ENCODE measurements around the gene PARN. TPM values are rescaled to one million over a fixed set of nuclear protein-coding genes. Genes with fewer than 3 reads are reported as not detected.
A peak's percentile ranks its signal among the peaks of the same experiment; 100 is the strongest.

The PARN gene
- polyA plus RNA-seq, 3 donors = 18.4 to 24.4 (median 19.1) TPM

DNA sequence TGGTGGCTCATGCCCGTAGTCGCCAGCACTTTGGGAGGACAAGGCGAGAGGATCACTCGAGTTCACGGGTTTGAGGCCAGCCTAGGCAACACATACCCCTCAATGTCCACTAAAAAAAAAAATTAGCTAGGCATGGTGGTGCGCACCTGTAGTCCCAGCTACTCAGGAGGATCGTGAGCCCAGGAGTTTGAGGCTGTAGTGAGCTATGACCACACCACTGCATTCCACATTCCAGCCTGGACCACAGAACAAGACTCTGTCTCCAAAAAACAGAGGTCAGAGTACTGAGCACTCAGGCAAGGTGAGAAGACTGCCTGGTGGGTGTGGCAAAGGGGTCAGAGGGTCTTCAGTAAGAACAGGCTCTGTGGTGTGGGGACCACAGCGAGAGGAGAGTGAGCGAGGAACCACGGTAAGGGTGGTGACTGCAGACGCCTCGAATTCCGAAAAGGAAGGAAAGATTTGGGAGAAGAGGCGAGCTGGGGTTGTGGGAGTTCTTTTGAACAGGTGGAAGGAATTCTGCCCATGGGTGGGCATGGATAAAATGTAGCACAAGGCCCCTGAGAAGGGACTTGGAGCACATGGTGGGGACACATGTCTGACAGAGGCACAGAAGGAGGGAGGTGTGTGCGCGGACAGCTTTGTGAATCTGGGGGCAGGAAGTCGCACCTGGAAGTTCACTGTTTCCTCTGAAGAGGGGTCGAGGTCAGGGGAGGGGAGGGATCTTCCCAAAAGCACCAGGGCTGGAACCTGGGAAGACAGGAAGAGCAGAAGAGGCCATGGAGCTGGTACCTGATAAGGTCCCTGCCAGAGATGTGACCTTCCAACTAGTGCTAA, 134.6 kb downstream of the PARN start:
- Mint-ChIP-seq H3K9me3 (no peaks in the 10 kb centered on the region), H3K36me3 (peaks cover 22 to 28% of the 10 kb centered on the region in 2 donors), H3K27me3 (ENCODE audit: low read depth in 3 of 3) (peaks cover 0 to 1% (median 0%) of the 10 kb centered on the region in 3 donors), H3K4me3 (no peak overlapping the region), H3K27ac (peak overlapping the region in 3 of 7 donors; percentile 15 to 68 (median 50)), H3K4me1 (peaks cover 6% of the 10 kb centered on the region)
- Histone ChIP-seq H2AFZ (ENCODE audit: insufficient read depth, low read depth, low read length, poor library complexity, severe bottlenecking) (no peak overlapping the region), H3K4me3 (replicated peaks in 1 of 3; ENCODE audit: low read depth in 2 of 3, low read length in 3 of 3) (no peak overlapping the region), H3K4me1 (ENCODE audit: control insufficient read depth in 1 of 2, insufficient read depth in 2 of 2, low read length in 2 of 2) (no peaks in the 10 kb centered on the region), H3K79me2 (ENCODE audit: insufficient read depth, low read length) (no peaks in the 10 kb centered on the region), H3K9me3 (replicated peaks in 1 of 2; ENCODE audit: control insufficient read depth in 1 of 2, insufficient read depth in 1 of 2, low read length in 2 of 2) (no peaks in the 10 kb centered on the region), H3K4me2 (replicated peaks; ENCODE audit: extremely low read depth, low read length, poor library complexity, severe bottlenecking) (no peak overlapping the region), H3K27ac (ENCODE audit: low read depth in 1 of 2, low read length in 2 of 2) (no peak overlapping the region), H3K27me3 (ENCODE audit: control insufficient read depth in 2 of 2, insufficient read depth in 2 of 2, low read length in 2 of 2) (no peaks in the 10 kb centered on the region), H3K9ac (ENCODE audit: insufficient read depth, low read length, poor library complexity, severe bottlenecking) (no peak overlapping the region), H4K20me1 (ENCODE audit: insufficient read depth, low read length) (peaks cover 7% of the 10 kb centered on the region), H3K36me3 (replicated peaks in 1 of 2; ENCODE audit: control insufficient read depth in 1 of 2, insufficient read depth in 2 of 2, low read length in 2 of 2) (peaks cover 0 to 12% of the 10 kb centered on the region in 2 donors)
- 98% methylated on average over 12 of the region's 18 CpGs for WGBS (ENCODE audit: insufficient coverage)
- no peak for DNase-seq
- TF ChIP-seq, protein P1, sequence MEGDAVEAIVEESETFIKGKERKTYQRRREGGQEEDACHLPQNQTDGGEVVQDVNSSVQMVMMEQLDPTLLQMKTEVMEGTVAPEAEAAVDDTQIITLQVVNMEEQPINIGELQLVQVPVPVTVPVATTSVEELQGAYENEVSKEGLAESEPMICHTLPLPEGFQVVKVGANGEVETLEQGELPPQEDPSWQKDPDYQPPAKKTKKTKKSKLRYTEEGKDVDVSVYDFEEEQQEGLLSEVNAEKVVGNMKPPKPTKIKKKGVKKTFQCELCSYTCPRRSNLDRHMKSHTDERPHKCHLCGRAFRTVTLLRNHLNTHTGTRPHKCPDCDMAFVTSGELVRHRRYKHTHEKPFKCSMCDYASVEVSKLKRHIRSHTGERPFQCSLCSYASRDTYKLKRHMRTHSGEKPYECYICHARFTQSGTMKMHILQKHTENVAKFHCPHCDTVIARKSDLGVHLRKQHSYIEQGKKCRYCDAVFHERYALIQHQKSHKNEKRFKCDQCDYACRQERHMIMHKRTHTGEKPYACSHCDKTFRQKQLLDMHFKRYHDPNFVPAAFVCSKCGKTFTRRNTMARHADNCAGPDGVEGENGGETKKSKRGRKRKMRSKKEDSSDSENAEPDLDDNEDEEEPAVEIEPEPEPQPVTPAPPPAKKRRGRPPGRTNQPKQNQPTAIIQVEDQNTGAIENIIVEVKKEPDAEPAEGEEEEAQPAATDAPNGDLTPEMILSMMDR (IDR thresholded peaks at IDR 0.05) = no peak
- intact Hi-C loops (cut with micrococcal nuclease) = loop anchor here in 1 of 2 donors (5.0 kb wide), 1 partner anchor 48 kb away; no protein-coding TSS in a partner anchor

DNA sequence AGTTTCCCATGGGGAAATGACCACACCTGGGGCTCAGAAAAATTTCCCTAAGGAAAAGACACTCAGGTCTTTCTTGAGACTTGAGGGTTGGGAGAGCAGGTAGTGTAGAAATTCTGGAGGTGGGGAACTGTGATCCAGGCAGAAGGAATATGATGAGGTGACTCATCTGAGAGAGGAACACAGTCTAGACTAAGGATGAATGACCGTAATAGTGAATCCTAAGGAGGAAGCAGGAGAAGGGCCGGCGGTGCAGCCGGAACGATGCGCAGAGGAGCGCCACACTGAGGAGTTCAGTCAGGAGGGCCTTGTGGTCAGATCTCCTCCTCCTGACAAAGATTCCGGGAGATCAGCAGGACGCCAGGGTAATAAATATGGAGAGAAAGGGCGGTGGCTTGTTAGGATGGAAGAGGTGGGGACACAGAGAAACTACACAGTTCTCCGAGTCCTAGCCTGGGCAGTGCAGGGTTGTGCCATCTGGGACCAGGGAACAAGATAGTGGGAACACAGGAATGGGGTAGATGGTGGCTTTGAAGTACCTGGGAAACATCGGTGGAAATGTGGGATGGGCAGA, 135.6 kb downstream of the PARN start:
- Histone ChIP-seq H3K79me2 (ENCODE audit: insufficient read depth, low read length) (no peaks in the 10 kb centered on the region), H3K9me3 (replicated peaks in 1 of 2; ENCODE audit: control insufficient read depth in 1 of 2, insufficient read depth in 1 of 2, low read length in 2 of 2) (no peaks in the 10 kb centered on the region), H3K4me2 (replicated peaks; ENCODE audit: extremely low read depth, low read length, poor library complexity, severe bottlenecking) (no peak overlapping the region), H3K36me3 (replicated peaks in 1 of 2; ENCODE audit: control insufficient read depth in 1 of 2, insufficient read depth in 2 of 2, low read length in 2 of 2) (peaks cover 0 to 12% of the 10 kb centered on the region in 2 donors), H4K20me1 (ENCODE audit: insufficient read depth, low read length) (peaks cover 5% of the 10 kb centered on the region), H2AFZ (ENCODE audit: insufficient read depth, low read depth, low read length, poor library complexity, severe bottlenecking) (no peak overlapping the region), H3K4me1 (ENCODE audit: control insufficient read depth in 1 of 2, insufficient read depth in 2 of 2, low read length in 2 of 2) (no peaks in the 10 kb centered on the region), H3K4me3 (replicated peaks in 1 of 3; ENCODE audit: low read depth in 2 of 3, low read length in 3 of 3) (no peak overlapping the region), H3K27me3 (ENCODE audit: control insufficient read depth in 2 of 2, insufficient read depth in 2 of 2, low read length in 2 of 2) (no peaks in the 10 kb centered on the region), H3K27ac (ENCODE audit: low read depth in 1 of 2, low read length in 2 of 2) (no peak overlapping the region), H3K9ac (ENCODE audit: insufficient read depth, low read length, poor library complexity, severe bottlenecking) (no peak overlapping the region)
- intact Hi-C loops (cut with micrococcal nuclease) = no loop called here
- 98% methylated on average over 10 of the region's 12 CpGs for WGBS (ENCODE audit: insufficient coverage)
- Mint-ChIP-seq H3K27me3 (ENCODE audit: low read depth in 3 of 3) (peaks cover 0 to 1% (median 0%) of the 10 kb centered on the region in 3 donors), H3K27ac (peak overlapping the region in 1 of 7 donors; percentile 16), H3K9me3 (no peaks in the 10 kb centered on the region), H3K4me3 (no peak overlapping the region), H3K4me1 (peaks cover 6% of the 10 kb centered on the region), H3K36me3 (peaks cover 26 to 28% of the 10 kb centered on the region in 2 donors)
- TF ChIP-seq, protein P1 (IDR thresholded peaks at IDR 0.05) = no peak
- DNase-seq = no peak

All from CD14-positive monocyte (primary cell).